Measurements from ENCODE around the gene JDP2. TPM values are rescaled to one million over a fixed set of nuclear protein-coding genes. Genes with fewer than 3 reads are reported as not detected.

Gene JDP2
- total RNA-seq, 1 experiment from 2014 or later: 19.3 TPM

- DNase-seq (ENCODE audit: low spot score): no peak
These were observed 87.1 kb downstream of the JDP2 start for GRCh38 chr14:75514673-75515628.

GRCh38 chr14:75515629-75515996 lies 87.8 kb downstream of the JDP2 start:
- no peak for DNase-seq (ENCODE audit: low spot score)

- DNase-seq (ENCODE audit: low spot score): no peak
These were observed 90.8 kb downstream of the JDP2 start for GRCh38 chr14:75518625-75519024.

GRCh38 chr14:75519394-75519793 lies 91.6 kb downstream of the JDP2 start:
- DNase-seq (ENCODE audit: low spot score): no peak

- DNase-seq (ENCODE audit: low spot score): peak; percentile 8
These were observed 92.3 kb downstream of the JDP2 start for GRCh38 chr14:75519826-75520728.

DNA sequence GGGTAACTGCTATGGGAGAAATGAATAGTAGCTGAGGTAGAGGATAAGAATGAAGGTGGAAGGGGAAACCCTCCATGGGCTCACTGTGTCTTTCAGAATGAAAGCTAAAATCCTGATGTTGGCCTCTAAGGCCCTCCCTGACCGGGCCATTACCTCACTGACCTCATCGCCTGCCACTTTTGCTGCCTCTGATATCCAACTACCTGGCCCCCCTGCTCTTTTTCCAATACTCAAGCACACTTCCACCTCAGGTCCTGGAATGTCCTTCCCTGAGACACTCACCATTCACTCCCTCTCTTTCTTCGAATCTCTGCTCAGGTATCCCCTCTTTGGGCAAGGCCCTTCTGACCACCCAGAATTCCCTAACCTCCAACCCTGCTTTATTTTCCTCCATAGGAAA lies 93.0 kb downstream of the JDP2 start:
- DNase-seq (ENCODE audit: low spot score): no peak

- no peak for DNase-seq (ENCODE audit: low spot score)
These were observed 93.8 kb downstream of the JDP2 start for GRCh38 chr14:75521415-75522199.

DNA sequence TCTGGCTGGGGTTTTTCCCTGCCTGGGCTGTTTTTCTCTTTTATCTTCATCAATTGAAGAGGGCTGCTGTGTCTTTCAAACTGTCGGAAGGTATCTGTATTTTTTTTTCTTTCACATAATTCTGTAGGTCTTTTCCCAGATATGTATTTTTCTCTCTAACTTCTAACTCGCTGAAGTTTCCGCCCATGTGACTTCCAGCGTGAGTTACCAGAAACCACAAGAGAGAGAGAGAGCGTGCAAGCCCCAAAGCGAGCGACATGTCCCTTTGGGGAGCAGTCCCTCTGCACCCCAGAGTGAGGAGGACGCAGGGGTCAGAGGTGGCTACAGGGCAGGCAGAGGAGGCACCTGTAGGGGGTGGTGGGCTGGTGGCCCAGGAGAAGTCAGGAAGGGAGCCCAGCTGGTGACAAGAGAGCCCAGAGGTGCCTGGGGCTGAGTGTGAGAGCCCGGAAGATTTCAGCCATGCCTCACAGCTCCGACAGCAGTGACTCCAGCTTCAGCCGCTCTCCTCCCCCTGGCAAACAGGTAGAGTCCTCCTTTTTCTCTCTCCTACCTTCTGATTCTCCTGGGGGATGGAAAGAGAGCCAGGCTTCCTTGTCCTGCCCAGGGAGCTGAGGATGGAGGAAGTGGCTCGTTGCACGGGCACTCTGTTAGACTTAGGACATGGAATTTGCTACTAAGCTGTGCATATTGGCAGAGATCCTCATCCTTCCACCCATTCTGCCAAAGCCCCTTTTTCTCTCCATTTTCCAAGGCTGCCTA lies 94.6 kb downstream of the JDP2 start, which contains the start of gene BATF:
BATF (plus strand) TSS at position 246 of the 759 bp plus-strand sequence; CDS start at position 460, 214 bp downstream.
- no peak for DNase-seq (ENCODE audit: low spot score)

DNA sequence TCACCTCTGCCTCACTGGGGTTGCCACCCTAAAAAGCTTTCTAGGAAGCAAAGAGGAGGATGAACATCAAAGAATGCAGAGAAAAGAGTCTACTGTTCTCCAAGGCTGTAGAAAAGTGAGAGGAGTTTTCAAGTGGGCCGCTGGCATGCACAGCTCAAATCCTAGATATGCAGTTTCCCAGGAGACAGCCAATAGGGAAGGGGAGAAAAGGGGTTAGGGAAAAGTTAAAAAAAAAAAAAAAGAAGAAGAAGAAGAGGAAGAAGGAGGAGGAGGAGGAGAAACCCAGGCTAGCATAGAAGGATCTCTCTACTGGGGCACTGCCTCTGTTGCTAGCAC lies 95.1 kb downstream of the JDP2 start:
- DNase-seq (ENCODE audit: low spot score): no peak

Other genes starting within 250 kb of the JDP2 start
- 0.89 and 2.2 TPM in 2 replicates for gene FOS, start 149.2 kb upstream of the JDP2 start, total RNA-seq (2014; rRNA removed; shearing (Covaris generic))
- not detected in 2 replicates for gene BATF, start 94.4 kb downstream of the JDP2 start, total RNA-seq (2014; rRNA removed; shearing (Covaris generic))
- gene FLVCR2, start 150.6 kb downstream of the JDP2 start, total RNA-seq (2014; rRNA removed; shearing (Covaris generic)): 0.59 and 0.65 TPM in 2 replicates
- gene ERG28, start 232.9 kb downstream of the JDP2 start, total RNA-seq (2014; rRNA removed; shearing (Covaris generic)): 6.1 and 6.4 TPM in 2 replicates
- 10.1 and 16.8 TPM in 2 replicates for gene TTLL5, start 233.2 kb downstream of the JDP2 start, total RNA-seq (2014; rRNA removed; shearing (Covaris generic))

Data from A172 (cell line).